ENCODE results near the gene GASK1A.
A peak's percentile ranks its signal among the peaks of the same experiment; 100 is the strongest.

The GASK1A gene

GRCh38 chr3:43075904-43076661, 97.0 kb downstream of the GASK1A start:
- in situ Hi-C loops (cut with MboI; ENCODE audit: low pct_unique_long_range_greater_than_20kb, low sequenced_read_pairs), result no loop called here
- no peak for DNase-seq

DNA sequence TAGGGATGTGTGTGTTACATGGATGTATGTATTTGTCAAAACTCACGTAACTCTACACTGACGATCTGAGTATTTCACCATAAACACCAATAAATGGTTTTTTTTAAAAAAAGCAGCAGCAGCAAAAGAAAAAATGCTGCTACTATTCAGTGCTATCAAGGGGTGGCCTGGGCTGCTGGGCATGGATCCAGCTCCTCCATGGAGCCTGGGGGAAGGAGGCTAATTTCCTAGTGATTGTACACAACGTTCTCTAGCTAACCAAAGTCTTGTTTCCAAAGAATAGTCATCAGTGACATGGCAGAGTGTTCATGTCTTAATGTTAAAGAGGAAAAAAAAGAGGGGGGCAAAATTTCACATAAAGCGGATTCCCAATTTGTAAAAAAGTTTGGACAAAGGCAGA, 97.7 kb downstream of the GASK1A start:
- in situ Hi-C loops (cut with MboI; ENCODE audit: low pct_unique_long_range_greater_than_20kb, low sequenced_read_pairs), result no loop called here
- DNase-seq, result no peak

DNA sequence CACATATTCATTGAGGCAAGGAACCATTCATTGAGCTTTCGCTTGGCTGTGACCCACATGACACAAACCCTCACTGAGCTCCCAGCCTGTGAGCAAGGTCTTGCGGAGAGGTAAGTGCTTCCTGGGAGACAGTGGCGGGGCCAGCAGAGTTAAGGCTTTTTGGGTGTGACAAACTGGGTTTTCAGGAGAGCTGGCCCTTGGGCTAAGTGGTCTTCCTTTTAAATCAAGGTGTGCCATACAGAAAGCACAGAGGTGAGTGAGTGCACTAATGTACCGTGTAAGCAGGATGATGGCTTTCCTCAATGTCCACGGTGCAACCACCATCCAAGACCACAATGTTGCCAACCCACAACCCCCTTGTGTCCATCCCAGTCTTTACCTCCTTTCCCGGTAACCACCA, 98.2 kb downstream of the GASK1A start:
- in situ Hi-C loops (cut with MboI; ENCODE audit: low pct_unique_long_range_greater_than_20kb, low sequenced_read_pairs), result no loop called here
- DNase-seq, result no peak

- DNase-seq, result no peak
- in situ Hi-C loops (cut with MboI; ENCODE audit: low pct_unique_long_range_greater_than_20kb, low sequenced_read_pairs), result no loop called here
Measured at GRCh38 chr3:43077707-43078106, 98.6 kb downstream of the GASK1A start.

DNA sequence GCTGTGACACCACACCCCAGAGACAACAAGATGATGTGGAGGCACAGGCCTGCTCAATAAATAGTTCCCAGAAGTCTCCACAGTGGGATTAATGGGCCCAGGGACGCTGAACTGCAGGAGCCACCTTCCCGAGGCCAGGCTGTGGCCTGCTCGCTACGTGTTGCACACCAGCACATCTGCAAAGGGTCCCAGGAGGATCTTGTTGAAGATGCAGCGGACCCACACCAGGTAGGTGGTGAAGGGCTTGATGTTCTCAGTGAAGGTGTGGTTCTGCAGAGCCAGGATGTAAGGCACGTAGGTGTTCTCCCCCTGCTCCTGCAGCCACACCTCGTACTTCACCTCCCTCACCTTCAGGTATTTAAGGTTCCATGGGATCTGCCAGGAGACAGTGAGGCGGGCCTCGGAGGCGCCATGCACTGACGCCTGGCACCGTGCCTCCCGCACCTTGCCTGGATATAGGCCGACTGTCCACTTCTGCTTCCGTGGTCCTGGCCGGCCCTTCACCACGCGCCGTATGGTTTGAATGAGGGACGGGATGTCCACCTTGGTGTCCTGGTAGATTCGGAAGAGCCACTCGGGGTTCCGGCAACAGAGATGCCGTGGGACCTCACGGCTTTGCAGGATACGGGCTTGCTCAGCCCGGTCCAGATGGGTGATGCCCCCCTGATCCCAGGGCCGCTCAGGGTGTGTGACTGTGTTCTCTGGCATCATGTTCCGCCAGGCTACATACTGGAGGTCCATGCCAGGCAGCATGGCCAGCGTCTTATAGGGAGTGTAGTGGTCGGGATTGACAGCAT, 100.6 kb downstream of the GASK1A start:
- no peak for DNase-seq
- in situ Hi-C loops (cut with MboI; ENCODE audit: low pct_unique_long_range_greater_than_20kb, low sequenced_read_pairs), result no loop called here

DNA sequence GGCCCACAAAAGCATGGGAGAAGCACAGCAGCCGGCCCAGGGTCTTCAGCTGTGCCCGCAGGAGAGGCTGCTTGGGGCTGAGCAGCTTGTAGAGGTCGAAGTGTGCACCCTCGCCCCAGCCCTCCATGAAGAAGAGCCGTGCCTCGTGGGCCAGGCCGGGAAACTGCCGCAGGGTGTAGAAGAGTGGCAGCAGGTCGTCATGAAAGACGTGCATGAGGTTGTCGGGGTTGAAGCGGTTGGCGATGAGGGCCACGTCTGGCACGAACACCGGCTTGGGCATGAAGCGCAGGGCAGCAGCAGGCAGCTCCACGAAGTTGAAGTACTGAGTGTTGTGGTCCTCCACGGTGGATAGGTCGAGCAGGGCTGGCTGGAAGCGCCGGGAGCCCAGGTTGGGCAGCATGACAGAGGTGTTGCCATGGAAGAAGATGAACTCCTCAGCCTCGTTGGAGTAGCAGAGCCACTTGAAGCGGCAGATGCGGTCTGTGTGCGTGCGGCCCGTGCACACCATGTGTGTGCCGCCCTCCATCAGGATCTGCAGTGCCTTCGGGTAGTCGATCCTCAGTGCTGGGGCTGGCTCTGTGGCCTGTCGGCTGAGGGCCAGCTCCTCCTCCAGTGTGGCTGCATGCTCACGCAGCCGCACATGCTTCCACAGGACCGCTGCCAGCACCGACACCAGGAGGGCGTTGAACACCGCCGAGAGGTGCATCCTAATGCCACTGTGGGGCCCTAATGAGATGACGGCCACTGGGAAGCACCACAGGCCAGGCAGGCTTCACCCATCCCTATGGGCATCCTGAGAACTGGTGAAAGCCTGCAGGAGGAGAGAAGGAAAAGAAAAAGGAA, 101.8 kb downstream of the GASK1A start:
- in situ Hi-C loops (cut with MboI; ENCODE audit: low pct_unique_long_range_greater_than_20kb, low sequenced_read_pairs), result no loop called here
- DNase-seq, result no peak

- in situ Hi-C loops (cut with MboI; ENCODE audit: low pct_unique_long_range_greater_than_20kb, low sequenced_read_pairs), result no loop called here
- no peak for DNase-seq
Measured at GRCh38 chr3:43081796-43082195, 102.7 kb downstream of the GASK1A start.

GRCh38 chr3:43082457-43082856, 103.3 kb downstream of the GASK1A start:
- DNase-seq, result no peak
- in situ Hi-C loops (cut with MboI; ENCODE audit: low pct_unique_long_range_greater_than_20kb, low sequenced_read_pairs), result no loop called here

DNA sequence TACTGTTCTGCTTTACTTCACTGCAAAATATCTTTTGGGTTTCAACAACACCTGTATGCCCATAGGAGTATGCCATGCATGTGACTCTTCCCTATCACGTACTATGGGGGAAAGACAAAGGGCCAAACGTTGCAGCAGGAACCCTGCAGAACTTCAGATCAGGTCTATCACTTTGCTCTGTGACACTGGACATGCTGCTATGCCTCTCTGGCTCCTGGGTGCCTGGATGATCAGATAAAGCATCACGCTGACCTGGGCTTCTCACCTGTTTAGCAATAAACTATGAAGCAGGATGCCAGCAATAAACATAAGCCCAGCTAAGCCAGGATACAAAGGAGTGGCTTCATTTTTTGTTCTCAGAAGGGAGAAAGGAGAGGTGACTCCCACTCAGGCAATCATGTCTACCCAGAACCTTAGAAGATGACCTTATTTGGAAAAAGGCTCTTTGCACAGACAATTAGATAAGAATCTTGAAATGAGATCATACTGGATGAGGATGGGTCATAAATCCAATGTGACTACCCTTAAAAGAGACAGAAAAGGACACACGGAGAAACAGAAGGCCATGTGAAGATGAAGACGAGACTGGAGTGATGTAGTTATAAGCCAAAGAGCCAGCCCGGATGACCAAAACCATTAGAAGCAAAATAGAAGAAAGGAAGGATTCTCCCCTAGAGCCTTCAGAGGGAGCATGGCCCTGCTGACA, 107.5 kb downstream of the GASK1A start:
- in situ Hi-C loops (cut with MboI; ENCODE audit: low pct_unique_long_range_greater_than_20kb, low sequenced_read_pairs), result no loop called here
- DNase-seq, result peak; percentile 20

GRCh38 chr3:43087249-43087776, 108.2 kb downstream of the GASK1A start:
- in situ Hi-C loops (cut with MboI; ENCODE audit: low pct_unique_long_range_greater_than_20kb, low sequenced_read_pairs), result no loop called here
- DNase-seq, result no peak

DNA sequence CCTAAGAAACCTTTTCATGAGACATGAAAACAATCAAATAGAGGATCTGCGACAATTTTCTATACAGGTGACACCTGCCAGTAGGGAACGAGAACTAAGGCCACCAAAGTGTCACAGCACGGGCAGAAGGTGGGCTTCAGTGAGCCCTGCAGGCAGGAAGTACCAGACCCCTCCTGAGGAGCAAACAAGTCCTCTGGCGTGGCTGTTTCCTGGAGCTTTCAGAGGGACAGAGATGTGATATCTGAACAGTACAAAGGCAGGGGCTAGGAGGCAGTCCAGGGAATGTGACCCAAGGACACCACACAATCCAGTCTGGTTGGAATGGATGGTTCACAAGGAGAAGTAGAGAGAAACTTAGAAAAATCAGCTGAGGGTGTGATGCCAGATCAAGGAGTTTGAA, 110.0 kb downstream of the GASK1A start:
- in situ Hi-C loops (cut with MboI; ENCODE audit: low pct_unique_long_range_greater_than_20kb, low sequenced_read_pairs), result no loop called here
- no peak for DNase-seq

- in situ Hi-C loops (cut with MboI; ENCODE audit: low pct_unique_long_range_greater_than_20kb, low sequenced_read_pairs), result no loop called here
- no peak for DNase-seq
Measured at GRCh38 chr3:43090238-43090637, 111.1 kb downstream of the GASK1A start.

DNA sequence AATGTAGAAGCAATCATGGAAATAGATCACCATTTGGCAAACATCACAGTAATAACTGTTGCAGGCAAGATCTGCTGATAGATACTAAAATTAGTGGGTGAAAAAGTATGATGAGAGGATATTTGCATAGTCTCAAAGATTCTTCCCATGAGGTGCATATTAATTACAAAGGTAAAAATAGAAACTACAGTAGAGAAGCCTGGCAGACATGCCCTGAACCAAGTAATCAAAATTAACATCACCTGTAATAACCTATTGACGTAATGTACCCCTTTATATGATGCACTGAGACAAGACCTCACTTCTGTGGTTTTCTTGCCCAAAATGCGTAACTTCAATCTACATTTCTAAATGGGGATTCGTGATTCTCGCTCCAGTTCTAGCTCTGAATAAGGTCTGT, 112.4 kb downstream of the GASK1A start:
- in situ Hi-C loops (cut with MboI; ENCODE audit: low pct_unique_long_range_greater_than_20kb, low sequenced_read_pairs), result no loop called here
- no peak for DNase-seq

DNA sequence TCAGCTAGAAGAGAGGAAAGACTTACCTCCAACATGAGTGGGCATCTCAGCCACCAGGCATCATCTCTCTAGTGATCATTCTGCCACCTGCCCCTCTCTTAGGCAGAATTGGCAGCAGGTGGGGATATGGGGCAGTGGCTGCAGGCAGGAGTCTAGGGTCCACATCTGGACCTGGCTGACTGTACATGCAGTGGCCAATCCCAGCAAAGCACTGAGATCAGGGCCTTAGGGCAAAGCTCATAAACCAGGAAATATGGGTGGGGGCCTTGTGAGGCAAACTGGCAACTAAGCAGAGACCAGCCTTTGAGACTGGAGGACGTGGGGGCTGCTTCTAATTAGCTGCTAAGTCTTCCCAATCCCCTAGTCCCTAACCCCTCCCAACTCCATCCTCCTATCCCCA, 113.9 kb downstream of the GASK1A start:
- no peak for DNase-seq
- in situ Hi-C loops (cut with MboI; ENCODE audit: low pct_unique_long_range_greater_than_20kb, low sequenced_read_pairs), result no loop called here

GRCh38 chr3:43093974-43094373, 114.9 kb downstream of the GASK1A start:
- in situ Hi-C loops (cut with MboI; ENCODE audit: low pct_unique_long_range_greater_than_20kb, low sequenced_read_pairs), result no loop called here
- DNase-seq, result no peak

GRCh38 chr3:43094381-43094780, 115.3 kb downstream of the GASK1A start:
- in situ Hi-C loops (cut with MboI; ENCODE audit: low pct_unique_long_range_greater_than_20kb, low sequenced_read_pairs), result no loop called here

GRCh38 chr3:43094851-43095250, 115.7 kb downstream of the GASK1A start:
- DNase-seq, result no peak
- in situ Hi-C loops (cut with MboI; ENCODE audit: low pct_unique_long_range_greater_than_20kb, low sequenced_read_pairs), result no loop called here

More at GRCh38 chr3:43094381-43094780, 115.3 kb downstream of the GASK1A start:
- DNase-seq, result no peak

- in situ Hi-C loops (cut with MboI; ENCODE audit: low pct_unique_long_range_greater_than_20kb, low sequenced_read_pairs), result no loop called here
- DNase-seq, result no peak
Measured at GRCh38 chr3:43095370-43095769, 116.3 kb downstream of the GASK1A start.

- in situ Hi-C loops (cut with MboI; ENCODE audit: low pct_unique_long_range_greater_than_20kb, low sequenced_read_pairs), result no loop called here
- no peak for DNase-seq
Measured at GRCh38 chr3:43096761-43097160, 117.7 kb downstream of the GASK1A start.
